OCI-LY7 (cell line): ENCODE results near the gene LBR. TPM values are rescaled to one million over a fixed set of nuclear protein-coding genes. Genes with fewer than 3 reads are reported as not detected.

Source experiments
- BruUV-seq: library from RNA; stranded (reverse); fragments of 400-500 nt; replicated peaks from 2 replicates; lab custom pipeline; 2021; lab: Mats Ljungman, UMichigan
- CTCF ChIA-PET: fragments of 300-600 bp; sonication (Branson Sonifier 250); formaldehyde crosslinking; loops from one replicate; lab custom pipeline; 2022; ENCODE audit warnings: antibody characterized with exemption; ENCODE audit not compliant: unreplicated experiment; lab: Charles Lee
- POLR2A ChIA-PET: fragments of 300-600 bp; sonication (Branson Sonifier 250); formaldehyde crosslinking; loops from one replicate; lab custom pipeline; 2022; ENCODE audit warnings: antibody characterized with exemption; lab: Charles Lee
- DNase-seq: peaks from one replicate; pipeline ENCODE4 v3.0.0-alpha.2; 2015; ENCODE audit warnings: low spot score
- H2AFZ ChIP-seq: fragments of 200-600 bp; sonication (generic), shearing (Covaris generic); 2 replicates; pipeline ENCODE4 v1.6.1; 2014; ENCODE audit warnings: mild to moderate bottlenecking, antibody characterized with exemption, low read length, moderate library complexity
- H3K27ac ChIP-seq: fragments of 200-600 bp; sonication (generic); 2 replicates; pipeline ENCODE4 v1.5.1; 2014; ENCODE audit warnings: mixed run types, low read depth, mild to moderate bottlenecking, moderate library complexity, low read length, inconsistent platforms; ENCODE audit not compliant: poor library complexity, severe bottlenecking
- H3K36me3 ChIP-seq: fragments of 200-600 bp; sonication (generic); 2 replicates; pipeline ENCODE4 v1.6.1; 2014; ENCODE audit warnings: mild to moderate bottlenecking, antibody characterized with exemption, low read length, moderate library complexity, mixed read lengths; ENCODE audit not compliant: insufficient read depth
- H3K4me1 ChIP-seq: fragments of 200-600 bp; sonication (generic); 2 replicates; pipeline ENCODE4 v1.5.1; 2014; ENCODE audit warnings: mild to moderate bottlenecking, low read length; ENCODE audit not compliant: insufficient read depth, poor library complexity, severe bottlenecking
- H3K4me2 ChIP-seq: fragments of 200-600 bp; sonication (generic); 2 replicates; pipeline ENCODE4 v1.6.1; 2014; ENCODE audit warnings: mild to moderate bottlenecking, low read length
- H3K4me3 ChIP-seq: fragments of 200-600 bp; sonication (generic); 2 replicates; pipeline ENCODE4 v1.5.1; 2014; ENCODE audit warnings: mild to moderate bottlenecking, low read depth, low read length; ENCODE audit not compliant: poor library complexity, severe bottlenecking
- H3K79me2 ChIP-seq: fragments of 200-600 bp; sonication (generic); 2 replicates; pipeline ENCODE4 v1.6.1; 2016; ENCODE audit warnings: low read depth, mild to moderate bottlenecking, low read length, moderate library complexity, mixed read lengths; ENCODE audit not compliant: insufficient read depth
- H3K9me2 ChIP-seq: fragments of 200-600 bp; sonication (generic); 2 replicates; pipeline ENCODE4 v1.6.1; 2016; ENCODE audit warnings: mild to moderate bottlenecking, low read length, mixed read lengths; ENCODE audit not compliant: insufficient read depth
- H3K9me3 ChIP-seq: fragments of 200-600 bp; sonication (generic); 2 replicates; pipeline ENCODE4 v1.6.1; 2014; ENCODE audit warnings: mild to moderate bottlenecking, mixed run types, low read length, mixed read lengths
- H4K20me1 ChIP-seq: fragments of 200-600 bp; sonication (generic); 2 replicates; pipeline ENCODE4 v1.6.1; 2014; ENCODE audit warnings: mild to moderate bottlenecking, antibody characterized with exemption, low read length, moderate library complexity, mixed read lengths; ENCODE audit not compliant: insufficient read depth
- CTCF ChIP-seq: fragments of 200-600 bp; sonication (generic); conservative IDR thresholded peaks from 2 replicates; pipeline ENCODE4 v1.5.1; 2014; ENCODE audit warnings: mild to moderate bottlenecking, antibody characterized with exemption, low read length, moderate library complexity, mixed read lengths
- EZH2phosphoT487 ChIP-seq: fragments of 200-600 bp; sonication (generic); IDR thresholded peaks from 2 replicates; pipeline ENCODE4 v1.6.1; 2018; ENCODE audit warnings: low read depth, borderline replicate concordance, mild to moderate bottlenecking, mixed run types, antibody characterized with exemption, low read length, moderate library complexity, mixed read lengths
- intact Hi-C: fragments of 100-400 bp; cut with micrococcal nuclease; formaldehyde crosslinking; loops from one replicate; pipeline ENCODE4 v1.10.0; 2022; ENCODE audit not compliant: unreplicated experiment
- total RNA-seq, 2 experiments: library from RNA; depleted of rRNA in 1 of 2; stranded (reverse); fragments of >200 nt in 1 of 2; shearing (Covaris generic) in 1 of 2; gene quantifications; 2 replicates each; pipeline ENCODE4 v1.2.3, GENCODE V29; 2014 to 2022

LBR gene
- total RNA-seq, 2 experiments from 2014 or later, result 117 to 288 TPM

- Histone ChIP-seq H4K20me1 (no peaks in the 10 kb centered on the region), H3K79me2 (no peaks in the 10 kb centered on the region), H3K27ac (no peak overlapping the region), H3K9me2 (no peaks in the 10 kb centered on the region), H3K9me3 (no peaks in the 10 kb centered on the region), H3K4me3 (no peak overlapping the region), H3K4me2 (no peak overlapping the region), H3K4me1 (peaks cover 23% of the 10 kb centered on the region), H2AFZ (no peak overlapping the region), H3K36me3 (no peaks in the 10 kb centered on the region)
- ChIA-PET CTCF (no interaction called here), POLR2A (interaction anchor here (1.1 to 1.2 kb wide), 2 partner anchors 9 to 24 kb away, joined by 3 to 4 read pairs; partner anchors contain the start of gene LBR)
- TF ChIP-seq CTCF (no peak), EZH2phosphoT487 (no peak)
- intact Hi-C loops, result no loop called here
- no peak for DNase-seq
- BruUV-seq, result no TSS peak
Observed at GRCh38 chr1:225451840-225452515, 24.1 kb upstream of the LBR start.

- BruUV-seq, result no TSS peak
- H3K4me2 ChIP-seq, result no peak overlapping the region
Observed at GRCh38 chr1:225451340-225451739, 23.5 kb upstream of the LBR start.

More at GRCh38 chr1:225451340-225451739, 23.5 kb upstream of the LBR start:
- Histone ChIP-seq H3K27ac (no peak overlapping the region), H3K4me3 (no peak overlapping the region), H3K9me2 (no peaks in the 10 kb centered on the region), H3K9me3 (no peaks in the 10 kb centered on the region), H4K20me1 (no peaks in the 10 kb centered on the region), H3K79me2 (no peaks in the 10 kb centered on the region), H3K36me3 (no peaks in the 10 kb centered on the region), H2AFZ (no peak overlapping the region), H3K4me1 (peaks cover 29% of the 10 kb centered on the region)
- intact Hi-C loops, result no loop called here
- POLR2A ChIA-PET, result interaction anchor here (1.1 to 1.6 kb wide), 3 partner anchors 10 to 23 kb away, joined by 3 to 5 read pairs (median 4); partner anchors contain the start of gene LBR
- TF ChIP-seq EZH2phosphoT487 (no peak), CTCF (no peak)
- no peak for DNase-seq
- CTCF ChIA-PET, result interaction anchor here (0.6 kb wide), 1 partner anchor 10 kb away, joined by 4 read pairs; no protein-coding TSS in a partner anchor
